ENCODE measurements around the gene WHAMM.

GRCh38 chr15:82838096-82838735, 28.8 kb downstream of the WHAMM start:
- TF ChIP-seq CTCF (IDR thresholded peaks at IDR 0.05) (no peak), POLR2A (IDR thresholded peaks at IDR 0.05) (no peak), POLR2AphosphoS5 (IDR thresholded peaks at IDR 0.05) (no peak)

Measured in prostate gland (tissue), 2 donors.